GM18858 (cell line): ENCODE measurements around the gene C19orf67.

Experiments used
- ATAC-seq: cut with Tn5 transposase; IDR thresholded peaks from one replicate; pipeline ENCODE4 v1.9.1; 2021; ENCODE audit not compliant: unreplicated experiment

The C19orf67 gene

DNA sequence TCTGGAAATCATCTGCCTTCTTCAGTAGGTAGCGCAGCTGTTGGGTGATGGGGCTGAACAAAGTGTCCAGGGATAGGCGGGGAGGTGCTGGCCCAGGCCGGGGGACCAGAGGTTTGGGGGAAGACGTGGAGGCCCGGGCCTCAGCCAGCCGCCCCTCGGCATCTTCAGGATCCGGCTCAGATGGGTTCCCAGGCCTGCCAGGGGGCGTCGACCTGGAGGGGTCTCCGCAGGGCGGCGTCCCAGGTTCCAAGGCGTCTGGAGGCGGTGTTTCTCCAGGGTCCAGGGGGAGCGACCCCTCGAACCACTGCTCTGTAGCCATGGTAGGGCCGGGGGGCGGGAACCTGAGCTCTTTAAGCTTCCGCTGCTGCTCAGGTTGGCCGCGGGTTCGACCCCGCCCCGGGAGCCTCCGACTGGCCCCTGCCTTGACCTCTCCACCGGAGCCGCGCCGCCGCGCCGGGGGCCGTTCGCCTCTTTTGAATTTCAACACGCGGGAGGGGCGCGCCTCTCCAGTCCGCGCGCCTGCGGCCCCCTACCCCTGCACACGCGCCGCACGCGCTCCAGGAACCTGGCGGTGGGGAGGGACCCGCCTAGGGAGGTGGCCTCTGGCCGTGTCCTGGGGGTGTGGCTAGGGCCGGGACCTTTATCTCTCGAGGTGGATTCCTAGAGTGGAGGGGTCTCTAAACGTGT lies at the start of gene C19orf67:
Gene C19orf67, minus strand, starts transcription at position 475 of the 687 bp plus-strand sequence. Its CDS starts 156 bp downstream, at position 319.
- ATAC-seq = no peak

DNA sequence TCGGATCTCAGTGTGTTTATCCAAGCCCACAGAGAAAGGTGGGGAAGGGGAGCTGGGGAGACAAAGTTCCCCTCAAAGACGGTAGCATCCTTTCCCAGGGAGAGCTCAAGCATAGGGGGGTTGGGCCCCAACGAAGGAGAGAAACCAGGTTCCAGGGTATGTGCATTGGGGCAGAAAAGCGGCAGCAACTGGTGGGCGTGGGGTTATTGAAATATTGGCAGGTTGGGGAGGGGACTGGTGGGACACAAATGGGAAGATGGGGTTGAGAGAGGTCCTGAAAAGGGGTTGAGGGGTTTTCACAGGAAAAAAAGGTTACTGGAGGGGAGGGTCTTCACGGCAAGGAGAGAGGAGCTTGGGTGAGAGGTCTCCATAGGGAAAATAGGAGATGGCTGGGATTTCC lies 49.8 kb upstream of the C19orf67 start:
- no peak for ATAC-seq

DNA sequence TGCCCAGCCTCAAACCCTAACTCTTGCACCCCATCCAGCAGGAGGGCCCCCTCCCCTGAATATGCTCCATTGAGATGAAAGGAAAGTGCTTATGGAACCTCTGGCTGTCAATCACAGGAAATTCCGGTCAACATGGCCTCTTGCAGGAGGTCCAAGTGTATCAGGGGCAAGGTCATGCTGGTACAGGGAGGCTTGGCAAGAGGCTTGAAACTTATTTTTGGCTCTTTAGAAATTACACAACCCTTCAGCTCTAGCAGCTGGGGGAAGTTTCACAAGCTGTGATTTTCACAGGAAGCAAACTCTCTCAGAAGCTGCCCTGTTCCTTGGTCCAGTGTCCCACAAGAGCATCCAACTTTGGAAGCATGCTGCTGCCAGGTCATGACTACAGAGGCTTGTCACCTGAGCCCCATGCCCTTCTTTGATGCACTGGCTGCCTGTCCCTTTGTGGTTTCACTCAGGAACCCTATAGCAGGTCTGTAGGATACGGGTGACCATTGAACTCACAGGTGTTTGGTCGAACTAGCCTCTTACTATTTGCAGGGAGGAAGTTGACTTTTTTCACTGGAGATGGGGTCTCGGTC lies 42.4 kb upstream of the C19orf67 start:
- no peak for ATAC-seq

DNA sequence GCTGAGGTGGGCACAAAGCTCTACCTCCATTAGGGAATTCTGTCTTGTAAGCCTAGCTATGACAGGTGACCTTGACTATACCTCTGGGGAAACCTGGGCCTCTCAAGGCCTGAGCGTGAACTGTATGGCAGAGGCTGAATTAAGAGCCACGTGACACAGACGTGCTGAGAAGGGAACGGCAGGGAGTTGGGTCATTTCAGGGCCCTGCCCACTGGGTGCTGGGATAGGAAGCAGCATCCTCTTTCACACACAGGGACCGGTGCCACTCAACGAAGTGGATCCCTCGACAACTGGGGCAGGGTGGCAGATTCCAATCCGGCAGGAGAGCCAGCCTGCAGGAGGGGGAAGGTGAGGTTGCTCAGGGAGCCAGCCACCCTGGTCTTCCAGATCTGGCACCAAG lies 41.6 kb upstream of the C19orf67 start:
- no peak for ATAC-seq

DNA sequence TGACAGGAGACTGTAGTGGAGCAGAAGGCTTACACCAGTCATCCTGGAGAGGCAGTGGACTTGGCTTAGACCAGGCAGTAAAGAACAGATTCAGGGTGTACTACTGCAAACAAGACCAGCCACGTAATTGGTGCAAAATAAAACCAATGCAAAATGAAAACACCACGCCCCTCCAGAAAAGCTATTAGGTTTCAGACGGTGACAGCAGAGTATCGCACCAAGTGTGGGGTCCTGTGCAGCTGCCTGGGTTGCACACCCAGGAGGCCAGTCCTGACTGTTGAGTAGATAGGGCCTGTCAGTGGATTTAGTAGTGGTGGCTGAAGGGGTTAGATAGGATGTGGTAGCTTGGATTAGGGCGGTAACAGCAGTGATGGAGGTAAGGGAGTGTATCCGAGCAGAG lies 37.3 kb upstream of the C19orf67 start:
- ATAC-seq = no peak

DNA sequence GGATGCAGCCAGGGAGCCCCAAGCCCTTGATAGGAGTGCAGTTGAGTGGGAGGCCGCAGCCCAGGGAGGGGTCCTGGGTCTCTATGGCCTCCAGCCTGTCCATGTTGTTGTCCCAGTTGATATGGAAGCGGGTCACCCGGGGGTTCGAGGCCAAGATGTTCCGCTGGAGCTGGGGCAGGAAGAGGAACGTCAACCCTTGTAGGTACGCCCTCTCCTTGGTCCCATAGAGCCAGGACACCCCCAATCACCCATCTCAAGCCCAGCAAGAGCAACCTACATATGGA lies 34.9 kb upstream of the C19orf67 start:
- ATAC-seq = no peak

DNA sequence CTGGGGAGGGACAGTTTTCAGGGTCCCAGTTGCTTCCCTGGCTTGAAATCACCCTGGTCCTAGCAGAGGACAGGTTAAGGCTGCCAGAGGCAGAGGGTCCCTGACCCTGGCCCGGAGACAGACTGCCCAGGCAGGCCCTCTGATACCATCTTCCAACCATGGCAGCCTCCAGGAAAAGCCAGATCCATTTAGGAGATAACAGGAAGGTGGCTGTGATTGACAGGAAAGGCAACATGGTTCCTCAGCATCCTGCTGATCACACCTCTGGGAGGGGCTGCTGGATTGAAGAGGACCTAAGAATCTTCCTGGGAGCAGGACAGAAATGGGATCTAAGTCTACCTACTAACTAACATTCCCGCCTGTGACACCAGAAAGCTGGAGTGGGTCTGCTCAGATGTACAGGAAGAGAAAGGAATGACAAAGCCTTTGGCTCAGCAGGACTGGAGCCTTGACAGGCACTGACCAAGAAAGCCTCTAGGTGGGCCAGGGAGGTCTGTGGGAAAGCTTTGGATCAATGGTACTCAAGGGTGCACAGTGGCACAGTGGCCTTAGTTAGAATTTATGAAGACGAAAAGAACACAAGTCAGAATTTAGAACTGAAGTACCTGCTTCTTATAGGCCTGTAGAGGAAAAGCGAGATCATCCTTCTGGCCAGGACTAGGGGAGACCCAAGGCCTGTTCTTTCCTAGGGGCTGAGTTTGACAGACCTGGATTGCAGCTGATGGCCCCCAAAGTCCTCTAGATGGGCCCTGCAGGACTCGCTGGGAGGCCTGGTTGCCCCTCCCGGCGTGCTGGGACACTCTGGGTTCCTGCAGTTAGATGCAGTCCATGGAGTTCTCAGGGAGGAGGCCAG lies 34.3 kb upstream of the C19orf67 start:
- no peak for ATAC-seq

DNA sequence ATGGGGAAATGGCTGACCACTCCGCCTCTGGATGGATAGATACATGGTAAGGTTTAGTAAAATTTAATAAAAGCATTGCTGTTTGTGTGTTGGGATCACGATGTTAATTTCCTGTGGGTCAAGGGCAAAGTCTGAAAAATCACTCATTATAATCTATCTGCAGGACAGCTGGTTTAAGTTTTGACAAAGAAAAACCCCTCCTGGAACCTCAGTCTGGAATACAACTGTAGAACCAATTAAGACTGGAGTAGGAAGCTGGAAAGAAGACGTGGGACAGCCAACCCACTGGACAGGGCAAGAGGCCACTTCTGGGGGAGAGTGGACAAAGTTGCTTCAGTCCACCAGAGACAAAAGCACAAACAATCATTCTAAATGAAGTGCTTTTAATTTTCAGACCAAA lies 33.6 kb upstream of the C19orf67 start:
- no peak for ATAC-seq

DNA sequence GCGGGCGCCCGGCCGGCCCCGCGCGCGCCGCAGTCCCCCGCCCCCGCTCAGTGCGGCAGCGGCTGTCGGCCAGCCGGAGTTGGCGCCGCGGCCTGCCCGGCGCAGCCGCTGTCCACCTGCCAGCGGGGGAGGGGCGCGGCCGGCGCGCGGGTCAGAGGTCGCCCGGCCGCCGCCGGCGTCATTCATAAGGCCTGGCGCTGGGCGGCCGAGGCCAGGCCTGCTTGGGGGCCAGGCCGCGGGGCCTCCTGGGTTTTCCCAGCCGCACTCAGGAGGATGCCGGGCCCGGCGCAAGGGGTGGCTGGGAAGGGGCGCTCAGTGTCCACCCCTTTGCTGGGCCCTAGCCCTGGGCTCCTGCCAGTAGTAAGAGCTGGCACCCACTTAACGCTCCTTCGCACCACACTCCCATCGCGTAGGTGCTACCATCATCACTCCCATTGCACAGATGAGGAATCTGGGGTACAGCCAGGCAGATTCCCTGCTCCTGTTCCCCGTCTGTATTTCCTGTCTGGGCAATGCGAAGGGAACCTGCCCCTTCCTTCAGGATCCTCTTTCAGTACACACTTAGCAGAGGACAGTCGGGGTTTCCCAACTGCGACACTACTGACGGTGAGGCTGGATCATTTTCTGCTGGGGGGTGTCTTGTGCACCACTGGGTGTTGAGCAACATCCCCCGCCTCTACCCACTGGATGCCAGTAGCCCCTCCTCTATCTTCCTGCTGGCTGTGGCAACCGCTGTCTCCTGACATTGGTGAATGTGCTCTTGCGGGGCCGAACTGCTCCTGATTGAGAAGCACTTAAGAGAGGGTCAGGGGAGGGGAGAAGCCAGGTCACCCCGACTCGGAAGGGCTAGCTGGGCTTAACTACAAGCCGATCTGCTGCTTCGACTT lies 32.8 kb upstream of the C19orf67 start:
- ATAC-seq = peak; percentile 24

DNA sequence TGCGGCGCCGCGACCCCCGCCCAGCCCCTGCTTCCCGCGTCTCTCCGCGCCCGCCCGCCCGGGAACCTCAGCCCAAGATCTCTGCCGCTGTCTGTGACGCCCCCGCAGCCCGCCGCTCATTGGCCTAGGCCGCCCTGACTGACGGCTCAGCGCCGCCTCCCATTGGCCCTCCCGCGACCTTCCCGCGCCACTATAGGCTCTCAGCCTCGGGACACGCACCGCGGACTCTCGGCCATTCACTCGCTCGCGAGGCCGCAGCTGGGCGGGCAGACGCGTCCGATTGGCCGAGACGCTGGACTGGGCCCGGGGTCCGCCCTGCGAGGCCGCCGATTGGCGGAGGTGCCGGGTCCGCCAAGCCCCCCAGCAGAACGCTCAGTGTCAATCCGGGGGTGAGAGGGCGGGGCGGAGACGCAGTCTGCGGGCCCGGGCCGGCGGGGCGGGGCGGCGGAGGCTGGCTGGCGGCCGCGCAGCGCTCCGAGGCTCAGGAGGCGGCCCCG lies 32.1 kb upstream of the C19orf67 start, which contains the start of gene PRKACA:
Gene PRKACA, minus strand, starts transcription at position 95 of the 497 bp plus-strand sequence. CDS start 215 bp downstream, outside the sequence.
- ATAC-seq = peak; percentile 73

DNA sequence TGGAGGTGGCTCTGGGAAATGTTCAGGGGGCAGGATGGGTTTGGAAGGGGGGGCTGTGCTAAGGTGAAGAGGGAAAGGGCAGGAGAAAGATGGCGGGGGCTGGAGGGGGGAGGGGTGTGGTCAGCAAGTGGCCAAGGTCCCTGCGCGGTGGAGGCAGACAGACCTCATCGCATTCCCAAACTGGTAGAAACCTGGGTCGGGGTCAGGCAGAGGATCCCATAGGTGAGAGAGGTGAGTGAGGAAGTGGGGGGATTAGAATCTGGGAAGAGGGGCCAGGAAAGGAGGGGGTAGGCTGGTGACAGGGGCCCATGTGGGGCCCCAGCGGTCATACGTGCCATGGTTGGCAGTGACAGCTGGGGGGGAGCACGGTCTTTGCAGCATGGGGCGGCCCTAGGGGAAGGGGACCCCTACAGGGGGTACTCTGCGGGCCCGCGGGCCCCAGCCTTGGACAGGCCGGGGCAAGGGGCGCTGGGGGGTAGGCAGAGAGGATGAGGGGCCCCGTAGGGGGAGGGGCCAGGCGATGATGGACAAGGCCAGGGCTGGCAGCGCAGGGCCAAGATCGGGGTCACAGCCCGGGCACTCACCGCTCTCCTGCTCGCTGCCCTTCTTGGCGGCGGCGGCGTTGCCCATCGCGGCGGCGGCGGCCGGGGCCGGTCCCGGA lies 31.5 kb upstream of the C19orf67 start:
- no peak for ATAC-seq

DNA sequence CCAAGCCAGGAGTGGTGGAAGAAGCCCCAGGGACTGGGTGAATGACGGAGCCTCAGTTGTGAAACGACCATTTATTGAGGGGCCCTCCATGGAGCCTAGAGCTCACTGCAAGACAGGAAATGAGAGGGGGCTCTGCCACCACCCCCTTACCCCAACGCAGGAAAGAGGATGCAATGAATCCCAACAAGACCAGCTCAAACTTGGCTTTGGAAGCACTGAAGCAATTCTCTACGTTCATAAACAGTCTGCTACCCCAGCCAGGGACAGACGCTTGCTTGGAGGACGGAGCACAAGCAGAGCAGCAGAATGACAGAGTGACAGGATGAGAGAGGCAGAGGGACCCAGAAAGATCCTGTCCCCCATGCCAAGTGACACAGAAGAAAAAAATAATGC lies 30.9 kb upstream of the C19orf67 start:
- ATAC-seq = no peak

DNA sequence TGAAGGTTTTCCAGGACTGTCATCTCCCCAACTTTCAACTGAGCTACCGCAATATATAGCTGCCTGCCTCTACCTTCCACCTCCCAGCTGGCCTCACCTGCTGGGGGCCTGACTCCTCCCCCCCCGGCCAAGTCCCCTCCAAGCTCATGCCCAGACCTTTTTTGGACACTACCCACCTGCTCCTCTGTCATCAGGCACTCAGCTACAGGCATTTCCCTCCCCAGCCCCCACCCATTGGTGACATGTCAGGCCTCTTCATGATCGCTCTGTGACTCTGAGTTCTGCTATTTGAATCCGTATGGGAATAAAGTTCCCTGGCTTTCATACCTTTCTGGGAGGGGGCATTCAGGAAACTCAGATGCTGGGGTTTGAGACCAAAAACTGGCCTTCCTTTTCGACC lies 30.2 kb upstream of the C19orf67 start:
- no peak for ATAC-seq

DNA sequence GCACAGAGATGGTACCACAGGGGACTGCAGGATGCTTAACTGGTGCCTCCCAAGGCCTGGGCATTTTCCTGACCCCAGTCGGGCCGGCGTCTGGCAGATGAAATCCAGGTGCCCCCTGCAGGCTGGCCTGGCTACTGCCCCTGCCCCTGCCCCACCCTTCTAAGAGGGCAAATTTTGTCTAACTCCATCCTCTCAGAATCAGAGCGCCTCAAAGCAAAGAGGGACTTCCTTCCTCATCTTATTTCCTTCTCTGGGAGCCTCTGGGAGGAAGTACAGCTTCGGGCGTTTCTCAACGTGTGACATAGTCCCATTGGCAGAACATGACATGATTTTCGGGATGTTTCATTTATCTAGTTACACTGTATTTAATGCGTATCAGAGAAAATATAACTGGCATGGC lies 29.3 kb upstream of the C19orf67 start:
- no peak for ATAC-seq

DNA sequence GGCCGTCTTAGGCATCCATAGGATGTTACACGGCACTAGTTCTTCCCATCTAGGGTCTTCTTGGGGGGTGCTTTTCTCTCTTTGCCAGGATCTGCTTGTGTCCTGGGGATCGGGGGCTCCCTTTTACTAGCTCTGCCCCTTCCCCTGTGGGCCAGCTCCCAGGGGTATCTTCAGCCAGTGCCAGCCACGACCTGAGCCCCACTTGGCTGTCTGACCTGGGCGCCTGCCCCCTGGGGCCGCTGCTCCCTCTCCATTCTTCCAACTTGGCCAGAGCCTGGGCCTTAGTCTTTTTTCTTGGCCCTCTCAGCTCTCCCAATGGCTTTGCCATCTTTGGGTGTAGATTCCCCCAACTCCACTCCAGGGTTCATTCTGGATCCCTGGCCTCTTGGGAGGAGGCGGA lies 28.9 kb upstream of the C19orf67 start:
- no peak for ATAC-seq

DNA sequence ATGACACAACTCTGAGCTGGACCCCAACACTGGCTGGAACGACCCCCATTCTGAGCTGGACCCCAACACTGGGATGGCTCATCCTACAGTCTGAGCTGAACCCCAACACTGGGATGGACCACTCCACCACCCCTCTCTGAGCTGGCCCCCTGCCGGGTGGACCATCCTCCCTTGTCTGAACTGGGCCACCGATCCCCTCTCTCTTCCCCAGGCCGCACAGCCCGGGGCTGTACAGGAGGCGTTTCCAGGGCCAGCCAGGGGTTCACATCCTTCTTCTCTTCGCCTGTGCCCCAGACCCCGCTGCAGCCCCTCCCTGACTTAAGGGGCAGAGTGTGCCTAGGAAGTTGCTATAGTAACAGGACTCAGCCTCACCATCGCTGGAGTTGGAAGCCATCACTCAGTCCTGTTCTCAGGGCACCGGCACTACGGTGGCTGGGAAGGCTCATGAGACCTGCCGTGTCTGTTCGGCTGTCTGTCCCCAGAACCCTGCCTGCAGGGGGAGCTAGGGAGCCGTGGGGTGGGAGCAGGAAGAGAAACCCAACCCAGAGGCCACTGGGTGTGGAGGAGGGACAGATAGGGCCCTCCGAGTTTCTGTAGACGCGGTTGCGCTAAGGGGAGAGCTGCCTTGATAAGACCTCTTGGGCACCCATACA lies 28.3 kb upstream of the C19orf67 start:
- no peak for ATAC-seq

DNA sequence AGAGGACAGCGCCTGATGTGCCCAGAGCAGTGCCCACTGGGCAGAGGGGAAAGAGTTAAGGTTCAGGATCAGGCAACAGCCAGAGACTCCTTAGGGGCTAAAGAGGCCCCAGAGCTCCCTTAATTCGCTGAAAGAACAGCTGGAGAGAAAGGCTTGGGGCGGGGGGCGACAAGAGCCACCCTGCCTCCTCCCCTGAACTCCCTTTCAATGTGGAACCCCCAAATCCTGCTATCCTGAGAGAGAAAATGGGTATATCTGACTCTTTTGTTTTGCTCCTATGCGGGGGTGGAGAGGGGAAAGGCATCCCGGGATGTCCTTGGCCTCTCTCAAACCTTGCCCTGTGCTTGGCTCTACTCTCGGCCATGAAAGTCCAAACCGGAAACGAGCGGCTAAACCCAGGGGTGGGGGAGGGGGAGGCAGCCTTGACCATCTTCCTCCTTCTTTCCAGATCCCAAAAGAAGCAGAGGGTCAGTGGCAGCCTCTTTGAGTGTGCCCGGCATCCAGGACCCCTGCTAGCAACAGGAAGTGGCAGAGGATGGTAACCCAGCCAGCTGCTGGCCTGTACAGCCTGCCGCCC lies 27.3 kb upstream of the C19orf67 start:
- no peak for ATAC-seq

DNA sequence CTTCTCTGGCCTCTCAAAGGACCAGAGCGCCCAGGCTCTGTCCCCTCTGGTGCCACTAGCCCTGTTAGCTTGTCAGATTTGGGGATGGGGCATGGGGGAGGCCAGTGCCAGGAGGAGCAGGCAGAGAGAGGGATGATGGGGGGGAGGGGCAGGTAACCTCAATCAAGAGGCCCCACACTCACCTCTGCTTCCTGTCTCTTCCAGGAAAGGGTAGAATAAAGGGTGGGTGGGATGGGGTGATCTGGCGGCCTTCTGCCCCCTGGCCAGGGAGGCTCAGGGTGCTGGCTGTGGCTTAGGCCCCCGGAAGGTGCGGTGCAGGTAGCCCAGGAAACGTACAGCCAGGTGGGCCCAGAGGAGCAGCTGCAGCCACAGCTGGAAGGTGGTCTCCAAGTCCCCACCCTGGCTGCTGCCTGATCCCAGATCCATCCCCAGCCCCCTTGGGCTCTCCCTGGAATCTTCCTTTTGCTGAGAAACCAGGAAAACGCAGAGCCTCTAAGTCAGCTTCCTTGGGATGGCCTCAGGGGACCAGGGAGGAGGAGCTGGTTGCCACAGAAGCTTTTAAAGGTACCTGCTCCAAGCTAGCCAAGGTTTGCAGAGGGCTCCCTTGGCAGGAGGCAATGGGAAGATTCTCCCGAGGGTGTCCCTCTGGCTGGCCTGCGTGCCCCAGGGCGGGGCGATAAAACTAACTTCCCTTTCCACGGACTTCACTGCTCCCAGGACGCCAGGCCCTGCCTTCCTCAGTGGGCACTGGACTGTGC lies 26.6 kb upstream of the C19orf67 start:
- ATAC-seq = no peak

DNA sequence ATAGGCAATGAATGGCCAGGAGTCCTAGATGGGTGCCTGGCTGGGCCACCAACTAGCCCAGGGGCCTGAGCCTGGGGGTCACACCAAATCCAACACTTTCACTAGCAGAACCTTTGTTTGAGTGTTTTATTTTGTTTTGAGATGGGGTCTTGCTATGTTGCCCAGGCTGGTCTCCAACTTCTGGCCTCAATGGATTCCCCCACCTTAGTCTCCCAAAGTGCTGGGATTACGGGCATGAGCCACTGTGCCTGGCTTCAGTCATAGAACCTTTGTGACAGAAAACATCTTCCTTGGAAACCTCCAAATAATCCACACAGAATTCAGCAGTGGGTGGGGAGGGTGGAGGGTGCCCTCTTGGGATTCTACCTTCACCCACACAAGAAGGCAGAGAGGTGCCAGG lies 25.9 kb upstream of the C19orf67 start:
- no peak for ATAC-seq
